ENCODE measurements around the gene EPHA2.

GRCh38 chr1:16183765-16184556 lies 28.1 kb upstream of the EPHA2 start:
- TF ChIP-seq CTCF (IDR thresholded peaks at IDR 0.05; ENCODE audit: low read depth, low read length), result no peak
- no peak for TF ChIP-seq POLR2A (IDR thresholded peaks at IDR 0.05; ENCODE audit: extremely low read depth, insufficient read length)
- TF ChIP-seq MAX (IDR thresholded peaks at IDR 0.05; ENCODE audit: low read depth, low read length), result no peak
- TF ChIP-seq MYC (IDR thresholded peaks at IDR 0.05; ENCODE audit: low read depth, low read length), result no peak
